Measurements from ENCODE around the gene EDAR. TPM values are rescaled to one million over a fixed set of nuclear protein-coding genes. Genes with fewer than 3 reads are reported as not detected.

The EDAR gene
- total and polyA plus RNA-seq, 3 experiments from 2014 or later, result 0.07 to 0.64 (median 0.16) TPM

DNA sequence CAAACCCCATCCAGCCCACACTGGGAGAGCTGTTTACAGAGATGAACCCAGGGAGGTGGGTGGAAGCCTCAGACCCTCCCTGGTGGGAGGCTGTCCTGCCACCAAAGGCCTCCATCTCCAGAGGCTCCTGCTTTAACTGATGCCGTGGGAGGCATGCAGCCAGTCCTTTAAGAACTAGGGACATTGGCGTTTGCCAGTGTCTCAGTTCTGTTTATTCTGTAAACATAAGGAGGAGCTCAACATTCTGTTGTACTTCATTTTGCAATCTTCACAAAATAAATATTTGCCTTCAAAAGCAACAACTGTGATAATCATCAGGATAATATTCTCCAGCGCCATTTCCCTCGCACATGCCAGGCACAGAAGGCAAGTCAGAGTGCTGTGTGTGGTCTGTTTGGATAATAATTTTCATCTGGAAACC is 6.8 kb downstream of the EDAR start:
- no peak overlapping the region for H3K4me3 Mint-ChIP-seq

DNA sequence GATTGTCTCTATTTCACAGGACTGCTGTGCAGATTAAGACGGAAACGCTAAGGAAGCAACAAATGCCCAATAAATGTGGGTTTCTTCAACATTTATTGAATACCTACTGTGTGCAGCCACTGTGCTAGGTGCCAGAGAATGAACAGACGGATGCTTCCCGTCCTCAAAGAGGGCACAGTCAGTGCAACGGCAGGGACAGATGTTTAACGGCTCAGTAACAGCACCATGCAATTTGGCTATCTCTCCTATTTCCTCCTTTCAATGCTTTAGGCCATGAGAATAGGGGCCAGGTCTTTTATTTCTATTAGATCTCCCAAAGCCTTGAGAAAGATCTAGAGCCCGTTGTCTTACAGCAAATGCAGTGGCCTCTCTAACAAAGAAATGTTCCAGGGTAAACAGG is 7.2 kb downstream of the EDAR start:
- Mint-ChIP-seq H3K36me3 (no peaks in the 10 kb centered on the region), H3K4me3 (peak overlapping the region in 1 of 7 donors; percentile 24), H3K4me1 (peaks cover 14 to 25% (median 22%) of the 10 kb centered on the region in 3 donors), H3K27me3 (peaks cover 0 to 3% of the 10 kb centered on the region in 2 donors), H3K27ac (no peak overlapping the region), H3K9me3 (no peaks in the 10 kb centered on the region)
- POLR2A ChIA-PET, result no interaction called here
- no peaks in the 10 kb centered on the region for H3K36me3 ChIP-seq (ENCODE audit: insufficient read depth, low read length)
- H3K9me3 ChIP-seq (ENCODE audit: low read length), result no peaks in the 10 kb centered on the region
- H3K4me3 ChIP-seq (ENCODE audit: low read length), result no peak overlapping the region
- H3K4me1 ChIP-seq (ENCODE audit: insufficient read depth, low read length), result peaks cover 33% of the 10 kb centered on the region
- CTCF ChIA-PET, result no interaction called here
- no peak for DNase-seq
- no peaks in the 10 kb centered on the region for H3K27me3 ChIP-seq (ENCODE audit: insufficient read depth, low read length, poor library complexity, severe bottlenecking)
- no peak overlapping the region for H3K27ac ChIP-seq (ENCODE audit: low read depth, low read length)

More for the DNA sequence above, 6.8 kb downstream of the EDAR start:
- no peak overlapping the region for H3K4me3 ChIP-seq (ENCODE audit: low read length)
- Mint-ChIP-seq H3K4me1 (peaks cover 19 to 30% (median 26%) of the 10 kb centered on the region in 3 donors), H3K27ac (no peak overlapping the region), H3K9me3 (no peaks in the 10 kb centered on the region), H3K27me3 (peaks cover 0 to 4% of the 10 kb centered on the region in 2 donors), H3K36me3 (no peaks in the 10 kb centered on the region)
- DNase-seq, result no peak
- no peaks in the 10 kb centered on the region for H3K36me3 ChIP-seq (ENCODE audit: insufficient read depth, low read length)
- H3K27me3 ChIP-seq (ENCODE audit: insufficient read depth, low read length, poor library complexity, severe bottlenecking), result no peaks in the 10 kb centered on the region
- ChIA-PET CTCF (no interaction called here), POLR2A (no interaction called here)
- H3K9me3 ChIP-seq (ENCODE audit: low read length), result no peaks in the 10 kb centered on the region
- peaks cover 36% of the 10 kb centered on the region for H3K4me1 ChIP-seq (ENCODE audit: insufficient read depth, low read length)
- H3K27ac ChIP-seq (ENCODE audit: low read depth, low read length), result no peak overlapping the region

DNA sequence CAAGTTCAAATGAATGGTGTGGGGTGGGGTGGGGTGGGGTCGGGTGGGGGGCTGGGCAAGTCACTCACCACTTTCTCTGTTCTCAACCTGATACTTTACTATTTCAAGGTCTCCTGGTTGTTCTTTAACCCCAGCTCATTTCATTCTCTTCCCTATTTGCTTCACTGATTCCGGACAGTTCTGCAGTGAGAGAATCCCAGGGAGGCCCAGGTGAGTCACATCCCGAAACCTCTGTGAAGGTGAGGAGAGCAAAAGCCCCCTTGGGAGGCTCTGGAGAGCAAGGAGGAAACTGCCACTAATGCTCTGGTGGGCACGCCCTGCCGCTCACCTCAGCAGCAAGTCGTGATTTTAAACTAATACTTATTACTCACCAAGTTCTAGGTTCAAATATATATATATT is 8.9 kb downstream of the EDAR start:
- Histone ChIP-seq H3K27me3 (ENCODE audit: insufficient read depth, low read length, poor library complexity, severe bottlenecking) (no peaks in the 10 kb centered on the region), H3K4me3 (ENCODE audit: low read length) (no peak overlapping the region), H3K4me1 (ENCODE audit: insufficient read depth, low read length) (peaks cover 24% of the 10 kb centered on the region), H3K9me3 (ENCODE audit: low read length) (no peaks in the 10 kb centered on the region), H3K27ac (ENCODE audit: low read depth, low read length) (no peak overlapping the region), H3K36me3 (ENCODE audit: insufficient read depth, low read length) (no peaks in the 10 kb centered on the region)
- H3K27me3 Mint-ChIP-seq, result no peaks in the 10 kb centered on the region
- CTCF ChIA-PET, result no interaction called here
- peaks cover 15 to 33% (median 20%) of the 10 kb centered on the region in 3 donors for H3K4me1 Mint-ChIP-seq
- no peaks in the 10 kb centered on the region for H3K36me3 Mint-ChIP-seq
- no peak overlapping the region for H3K27ac Mint-ChIP-seq
- H3K9me3 Mint-ChIP-seq, result no peaks in the 10 kb centered on the region
- POLR2A ChIA-PET, result no interaction called here
- DNase-seq, result no peak
- no peak overlapping the region for H3K4me3 Mint-ChIP-seq

DNA sequence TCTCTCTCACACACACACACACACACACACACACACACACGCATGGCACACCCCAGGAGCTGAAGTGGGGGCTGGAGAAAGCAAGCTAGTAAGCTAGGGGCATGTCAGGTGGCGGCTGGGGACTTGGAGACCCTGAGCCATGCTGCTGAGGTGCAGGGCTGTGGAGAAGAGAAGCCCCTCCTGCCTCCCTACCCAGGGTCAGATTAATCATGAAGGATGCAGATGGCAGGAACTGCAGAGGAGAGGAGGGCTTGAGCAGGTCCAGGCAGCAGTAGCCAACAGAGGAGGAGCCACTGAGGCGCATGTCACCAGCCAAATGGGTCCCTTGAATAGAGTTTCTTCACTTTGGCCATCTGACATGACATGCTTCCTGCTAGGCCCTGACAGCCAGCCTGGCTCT is 9.6 kb downstream of the EDAR start:
- DNase-seq, result no peak
- Mint-ChIP-seq H3K4me1 (peaks cover 15 to 38% (median 24%) of the 10 kb centered on the region in 3 donors), H3K36me3 (no peaks in the 10 kb centered on the region), H3K9me3 (no peaks in the 10 kb centered on the region), H3K4me3 (no peak overlapping the region), H3K27ac (peak overlapping the region in 1 of 8 donors; percentile 82), H3K27me3 (no peaks in the 10 kb centered on the region)
- H3K36me3 ChIP-seq (ENCODE audit: insufficient read depth, low read length), result no peaks in the 10 kb centered on the region
- ChIA-PET POLR2A (no interaction called here), CTCF (no interaction called here)
- H3K9me3 ChIP-seq (ENCODE audit: low read length), result no peaks in the 10 kb centered on the region
- no peak overlapping the region for H3K4me3 ChIP-seq (ENCODE audit: low read length)
- no peaks in the 10 kb centered on the region for H3K27me3 ChIP-seq (ENCODE audit: insufficient read depth, low read length, poor library complexity, severe bottlenecking)
- no peak overlapping the region for H3K27ac ChIP-seq (ENCODE audit: low read depth, low read length)
- H3K4me1 ChIP-seq (ENCODE audit: insufficient read depth, low read length), result peaks cover 30% of the 10 kb centered on the region

DNA sequence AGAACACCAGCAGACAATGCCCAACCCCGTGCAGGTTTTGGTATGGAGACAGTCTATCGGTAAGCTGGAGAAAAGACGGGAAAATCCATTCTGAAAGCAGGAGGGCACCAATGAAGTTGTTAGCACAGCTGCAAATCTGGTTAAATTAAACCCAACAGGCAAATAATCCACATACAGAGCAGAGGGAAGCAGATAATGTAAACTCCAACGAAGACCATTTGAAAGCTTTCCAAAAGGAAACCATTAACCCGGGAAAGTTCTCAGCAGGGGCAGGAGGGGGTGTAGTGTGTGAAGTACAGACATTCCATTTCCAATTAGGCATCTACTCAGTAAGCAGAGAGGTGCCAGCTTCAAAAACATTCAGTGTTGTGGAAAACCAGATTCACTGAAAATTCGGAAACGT is 10.3 kb downstream of the EDAR start:
- CTCF ChIA-PET, result no interaction called here
- no peaks in the 10 kb centered on the region for H3K27me3 Mint-ChIP-seq
- no peaks in the 10 kb centered on the region for H3K9me3 ChIP-seq (ENCODE audit: low read length)
- H3K4me3 ChIP-seq (ENCODE audit: low read length), result no peak overlapping the region
- no peak overlapping the region for H3K4me3 Mint-ChIP-seq
- H3K27ac ChIP-seq (ENCODE audit: low read depth, low read length), result no peak overlapping the region
- no peak for DNase-seq
- no peaks in the 10 kb centered on the region for H3K27me3 ChIP-seq (ENCODE audit: insufficient read depth, low read length, poor library complexity, severe bottlenecking)
- H3K4me1 Mint-ChIP-seq, result peaks cover 17 to 41% (median 27%) of the 10 kb centered on the region in 3 donors
- no peaks in the 10 kb centered on the region for H3K9me3 Mint-ChIP-seq
- H3K36me3 ChIP-seq (ENCODE audit: insufficient read depth, low read length), result no peaks in the 10 kb centered on the region
- peaks cover 30% of the 10 kb centered on the region for H3K4me1 ChIP-seq (ENCODE audit: insufficient read depth, low read length)
- no peaks in the 10 kb centered on the region for H3K36me3 Mint-ChIP-seq
- POLR2A ChIA-PET, result no interaction called here
- peak overlapping the region in 2 of 8 donors; percentile 12 to 70 for H3K27ac Mint-ChIP-seq

- Mint-ChIP-seq H3K4me1 (peaks cover 11 to 30% (median 18%) of the 10 kb centered on the region in 3 donors), H3K27me3 (peaks cover 0 to 5% of the 10 kb centered on the region in 2 donors), H3K9me3 (no peaks in the 10 kb centered on the region), H3K36me3 (no peaks in the 10 kb centered on the region), H3K27ac (peak overlapping the region in 1 of 8 donors; percentile 26), H3K4me3 (no peak overlapping the region)
- Histone ChIP-seq H3K4me3 (ENCODE audit: low read length) (no peak overlapping the region), H3K4me1 (ENCODE audit: insufficient read depth, low read length) (peaks cover 24% of the 10 kb centered on the region), H3K9me3 (ENCODE audit: low read length) (no peaks in the 10 kb centered on the region), H3K27ac (ENCODE audit: low read depth, low read length) (no peak overlapping the region), H3K36me3 (ENCODE audit: insufficient read depth, low read length) (no peaks in the 10 kb centered on the region), H3K27me3 (ENCODE audit: insufficient read depth, low read length, poor library complexity, severe bottlenecking) (no peaks in the 10 kb centered on the region)
- POLR2A ChIA-PET, result interaction anchor here (0.6 kb wide), 1 partner anchor 89 kb away, joined by 3 read pairs; no protein-coding TSS in a partner anchor
- no peak for DNase-seq
- CTCF ChIA-PET, result interaction anchor here (1.3 to 1.5 kb wide), 2 partner anchors 47 to 534 kb away, joined by 3 read pairs; no protein-coding TSS in a partner anchor
Observed at GRCh38 chr2:108975613-108976435, 13.2 kb downstream of the EDAR start.

DNA sequence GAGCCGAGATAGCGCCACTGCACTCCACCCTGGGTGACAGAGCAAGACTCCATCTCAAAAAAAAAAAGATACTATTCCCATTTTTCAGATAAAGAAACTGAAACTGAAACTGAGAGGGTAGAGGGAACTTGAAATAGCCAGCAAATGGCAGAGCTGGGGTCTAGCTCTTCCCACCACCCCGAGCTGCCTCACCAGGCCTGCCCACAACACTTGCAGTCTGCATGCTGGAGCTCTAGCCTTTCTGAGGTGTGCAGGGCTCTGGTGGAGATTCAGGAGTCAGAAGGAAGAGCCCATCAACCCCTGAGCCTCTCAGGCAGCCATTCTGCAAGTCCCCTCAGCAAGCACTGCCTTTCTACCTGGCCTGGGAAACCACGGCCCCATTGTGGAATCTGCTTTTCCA is 14.3 kb downstream of the EDAR start:
- peak overlapping the region in 3 of 7 donors; percentile 8 to 53 (median 45) for H3K4me3 Mint-ChIP-seq
- no peaks in the 10 kb centered on the region for H3K9me3 ChIP-seq (ENCODE audit: low read length)
- no peak overlapping the region for H3K27ac Mint-ChIP-seq
- H3K9me3 Mint-ChIP-seq, result no peaks in the 10 kb centered on the region
- no peak for DNase-seq
- H3K36me3 Mint-ChIP-seq, result no peaks in the 10 kb centered on the region
- H3K4me3 ChIP-seq (ENCODE audit: low read length), result no peak overlapping the region
- peaks cover 0 to 8% of the 10 kb centered on the region in 2 donors for H3K27me3 Mint-ChIP-seq
- H3K4me1 ChIP-seq (ENCODE audit: insufficient read depth, low read length), result peaks cover 24% of the 10 kb centered on the region
- no peaks in the 10 kb centered on the region for H3K36me3 ChIP-seq (ENCODE audit: insufficient read depth, low read length)
- CTCF ChIA-PET, result interaction anchor here (0.9 to 1.7 kb wide), 4 partner anchors 11 to 535 kb away, joined by 3 read pairs; no protein-coding TSS in a partner anchor
- no peaks in the 10 kb centered on the region for H3K27me3 ChIP-seq (ENCODE audit: insufficient read depth, low read length, poor library complexity, severe bottlenecking)
- no peak overlapping the region for H3K27ac ChIP-seq (ENCODE audit: low read depth, low read length)
- POLR2A ChIA-PET, result no interaction called here
- H3K4me1 Mint-ChIP-seq, result peaks cover 11 to 34% (median 28%) of the 10 kb centered on the region in 3 donors

- peaks cover 42% of the 10 kb centered on the region for H3K4me1 ChIP-seq (ENCODE audit: insufficient read depth, low read length)
- H3K36me3 ChIP-seq (ENCODE audit: insufficient read depth, low read length), result no peaks in the 10 kb centered on the region
- no peak overlapping the region for H3K27ac ChIP-seq (ENCODE audit: low read depth, low read length)
- H3K9me3 ChIP-seq (ENCODE audit: low read length), result no peaks in the 10 kb centered on the region
- ChIA-PET POLR2A (no interaction called here), CTCF (interaction anchor here (1.9 kb wide), 1 partner anchor 17 kb away, joined by 4 read pairs; no protein-coding TSS in a partner anchor)
- Mint-ChIP-seq H3K27me3 (peaks cover 0 to 11% of the 10 kb centered on the region in 2 donors), H3K4me3 (no peak overlapping the region), H3K36me3 (no peaks in the 10 kb centered on the region), H3K9me3 (no peaks in the 10 kb centered on the region), H3K27ac (no peak overlapping the region), H3K4me1 (peaks cover 24 to 51% (median 46%) of the 10 kb centered on the region in 3 donors)
- no peak overlapping the region for H3K4me3 ChIP-seq (ENCODE audit: low read length)
- H3K27me3 ChIP-seq (ENCODE audit: insufficient read depth, low read length, poor library complexity, severe bottlenecking), result no peaks in the 10 kb centered on the region
- DNase-seq, result no peak
Observed at GRCh38 chr2:108972663-108973062, 16.4 kb downstream of the EDAR start.
